Mesodermal cell (in vitro differentiated cells): ENCODE data around the gene TOM1L2.

Experiments used
- H3K27ac ChIP-seq: 2 replicates; pipeline ENCODE4 v1.7.0; 2013; ENCODE audit warnings: mild to moderate bottlenecking, low read depth, low read length, moderate library complexity; ENCODE audit not compliant: severe bottlenecking
- H3K36me3 ChIP-seq: 2 replicates; pipeline ENCODE4 v1.7.1; 2013; ENCODE audit warnings: mild to moderate bottlenecking, low read length, moderate library complexity; ENCODE audit not compliant: control insufficient read depth, insufficient read depth
- H3K4me1 ChIP-seq: one replicate; pipeline ENCODE4 v1.7.1; 2013; ENCODE audit warnings: mild to moderate bottlenecking, low read length; ENCODE audit not compliant: insufficient read depth, control insufficient read depth, poor library complexity, severe bottlenecking
- H3K4me3 ChIP-seq: 2 replicates; pipeline ENCODE4 v1.7.0; 2013; ENCODE audit warnings: low read length, control low read depth, mild to moderate bottlenecking; ENCODE audit not compliant: insufficient read depth, poor library complexity, severe bottlenecking; ENCODE audit errors: extremely low read depth
- H3K9me3 ChIP-seq: 2 replicates; pipeline ENCODE4 v1.7.1; 2013; ENCODE audit warnings: mild to moderate bottlenecking, low read length, moderate library complexity; ENCODE audit not compliant: control insufficient read depth
- WGBS, 2 experiments: methylation state at CpG; one replicate each; pipeline ENCODE4 v1.1.5; 2013; ENCODE audit warnings: missing lambda C conversion rate in 2 of 2; ENCODE audit not compliant: insufficient coverage in 2 of 2; 5-methylcytosine and 5-hydroxymethylcytosine counted together

TOM1L2 gene

DNA sequence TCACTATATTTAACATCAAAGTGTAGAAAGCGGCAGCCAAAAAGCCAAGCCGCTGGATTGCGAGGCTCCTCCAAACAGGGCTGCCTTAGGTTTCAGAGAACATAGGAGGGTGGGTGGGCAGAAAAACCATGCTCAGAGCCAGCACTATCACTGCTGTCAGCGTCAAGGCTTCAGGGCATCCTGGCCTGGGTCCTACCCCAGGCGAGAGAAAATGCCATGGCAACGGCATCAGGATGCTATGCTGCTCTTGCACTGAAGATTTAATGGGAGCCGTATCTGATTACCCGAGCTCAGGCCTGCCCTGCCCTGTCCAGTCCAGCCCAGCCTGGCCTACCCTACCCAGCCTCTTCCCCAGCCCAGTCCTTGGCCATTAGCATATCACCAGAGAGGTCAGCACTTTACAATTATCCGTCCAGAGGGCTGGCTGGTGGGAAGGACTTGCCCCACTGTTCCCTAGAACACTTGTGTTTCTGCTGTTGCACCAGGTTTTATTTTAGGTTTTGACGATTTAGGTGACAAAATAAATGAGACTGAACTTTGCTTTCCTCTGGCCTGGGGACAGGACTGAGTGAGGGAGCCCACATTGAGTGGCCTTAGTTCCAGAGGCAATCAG is 61.1 kb downstream of the TOM1L2 start:
- 91 to 92% methylated on average over 10 of the region's 10 CpGs for WGBS, 2 experiments
- H3K4me1 ChIP-seq, result peaks cover 33% of the 10 kb centered on the region
- H3K27ac ChIP-seq, result no peak overlapping the region
- H3K4me3 ChIP-seq, result no peak overlapping the region
- H3K9me3 ChIP-seq, result no peaks in the 10 kb centered on the region
- peaks cover 3% of the 10 kb centered on the region for H3K36me3 ChIP-seq

DNA sequence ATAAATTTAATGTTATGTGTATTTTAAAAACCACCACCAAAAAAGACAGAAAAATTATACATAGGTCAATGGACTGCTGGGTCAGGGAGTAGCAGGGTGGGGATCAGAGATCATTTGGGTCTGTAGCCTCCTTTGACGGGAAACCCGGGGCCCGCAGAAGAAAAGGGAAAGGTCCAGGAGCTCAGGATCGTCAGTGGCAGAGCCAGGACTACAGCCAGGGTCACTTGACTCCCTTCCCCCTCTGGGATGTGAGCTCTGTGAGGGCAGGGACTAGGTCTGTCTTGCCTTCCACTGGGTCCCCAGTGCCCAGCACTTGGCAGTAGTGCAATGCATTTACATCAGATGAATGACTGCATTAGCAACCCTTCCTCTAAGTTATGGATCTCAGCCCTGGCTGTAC is 62.1 kb downstream of the TOM1L2 start:
- Histone ChIP-seq H3K36me3 (peaks cover 3% of the 10 kb centered on the region), H3K4me1 (peaks cover 33% of the 10 kb centered on the region), H3K27ac (no peak overlapping the region), H3K9me3 (no peaks in the 10 kb centered on the region), H3K4me3 (no peak overlapping the region)
- WGBS, 2 experiments, result 78 to 85% methylated on average over 3 to 4 of the region's 4 CpGs

DNA sequence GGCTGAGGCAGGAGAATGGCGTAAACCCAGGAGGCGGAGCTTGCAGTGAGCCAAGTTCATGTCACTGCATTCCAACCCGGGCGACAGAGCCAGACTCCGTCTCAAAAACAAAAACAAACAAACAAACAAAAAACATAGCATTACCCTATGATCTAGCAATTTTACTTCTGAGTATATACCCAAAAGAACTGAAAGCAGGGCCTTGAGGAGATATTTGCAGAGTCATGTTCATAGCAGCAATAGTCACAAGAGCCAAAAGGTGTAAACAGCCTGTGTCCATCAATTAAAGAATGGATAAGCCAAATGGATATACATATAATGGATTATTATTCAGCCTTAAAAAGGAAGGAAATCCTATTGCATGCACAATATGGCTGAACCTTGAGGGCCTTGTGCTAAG is 63.1 kb downstream of the TOM1L2 start:
- WGBS, 2 experiments, result 100% methylated on average over 3 to 5 of the region's 5 CpGs
- Histone ChIP-seq H3K4me3 (no peak overlapping the region), H3K27ac (no peak overlapping the region), H3K36me3 (peaks cover 7% of the 10 kb centered on the region), H3K9me3 (no peaks in the 10 kb centered on the region), H3K4me1 (peaks cover 23% of the 10 kb centered on the region)

DNA sequence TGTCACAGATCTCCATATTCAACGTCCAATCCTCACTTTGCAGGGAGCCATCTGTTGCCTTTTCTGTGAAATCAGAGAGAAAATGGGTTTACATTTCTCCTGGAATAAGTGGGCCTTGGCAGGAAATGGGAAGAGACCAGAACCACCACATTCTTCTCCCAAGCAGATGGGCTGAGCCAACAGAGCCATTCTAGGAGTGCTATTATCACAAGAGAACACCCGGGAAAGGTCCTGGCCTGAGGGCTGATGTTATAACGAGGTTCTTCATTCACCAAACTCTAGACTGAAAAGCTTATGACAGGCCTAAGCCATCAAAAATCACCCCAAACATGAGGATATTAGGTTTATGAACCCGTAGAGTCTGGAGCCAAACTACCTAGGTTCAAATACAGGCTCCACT is 64.7 kb downstream of the TOM1L2 start:
- no peak overlapping the region for H3K27ac ChIP-seq
- 80 to 100% methylated on average over 1 to 2 of the region's 4 CpGs for WGBS, 2 experiments

DNA sequence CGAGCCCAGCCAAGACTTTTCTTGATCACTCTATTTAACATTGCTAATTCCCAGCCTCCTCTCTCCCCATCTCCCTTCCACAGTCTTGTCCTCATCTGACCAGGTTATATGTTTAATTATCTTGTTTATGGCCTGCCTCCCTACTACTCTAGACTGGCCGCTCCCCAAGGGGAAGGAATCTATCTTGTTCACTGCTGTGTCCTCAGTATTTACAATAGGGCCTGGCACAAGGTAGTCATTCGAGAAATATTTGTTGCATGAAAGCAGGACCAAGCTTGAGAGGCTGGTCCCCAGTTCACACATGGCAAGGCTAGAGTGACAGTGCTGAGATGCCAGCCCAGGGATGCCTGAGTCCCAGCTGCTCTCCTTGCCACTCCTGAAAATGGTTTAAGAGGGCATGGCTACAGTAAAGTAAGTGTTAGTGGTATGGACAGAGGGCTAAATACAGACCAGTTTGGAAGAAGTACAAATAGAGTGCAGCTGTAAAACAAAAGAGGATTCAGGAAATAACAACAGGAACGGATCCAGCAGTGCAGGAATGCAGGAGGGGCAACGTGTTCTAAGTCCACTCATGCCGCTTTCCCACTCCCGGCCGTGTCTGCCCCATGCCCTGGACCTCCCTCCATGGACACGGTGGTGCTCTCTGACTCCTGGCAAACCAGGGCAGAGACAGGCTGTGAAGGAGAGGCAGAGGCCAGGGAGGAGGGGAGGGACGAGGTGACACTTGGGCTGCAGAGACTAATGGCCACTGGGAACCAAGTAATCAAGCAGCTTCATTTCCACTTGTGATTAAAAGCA is 65.6 kb downstream of the TOM1L2 start:
- peaks cover 22% of the 10 kb centered on the region for H3K4me1 ChIP-seq
- H3K27ac ChIP-seq, result no peak overlapping the region
- H3K36me3 ChIP-seq, result peaks cover 8% of the 10 kb centered on the region
- no peak overlapping the region for H3K4me3 ChIP-seq
- 78 to 82% methylated on average over 9 to 10 of the region's 10 CpGs for WGBS, 2 experiments
- no peaks in the 10 kb centered on the region for H3K9me3 ChIP-seq

More for the DNA sequence above, 64.7 kb downstream of the TOM1L2 start:
- Histone ChIP-seq H3K9me3 (no peaks in the 10 kb centered on the region), H3K36me3 (peaks cover 8% of the 10 kb centered on the region), H3K4me1 (peaks cover 20% of the 10 kb centered on the region), H3K4me3 (no peak overlapping the region)

DNA sequence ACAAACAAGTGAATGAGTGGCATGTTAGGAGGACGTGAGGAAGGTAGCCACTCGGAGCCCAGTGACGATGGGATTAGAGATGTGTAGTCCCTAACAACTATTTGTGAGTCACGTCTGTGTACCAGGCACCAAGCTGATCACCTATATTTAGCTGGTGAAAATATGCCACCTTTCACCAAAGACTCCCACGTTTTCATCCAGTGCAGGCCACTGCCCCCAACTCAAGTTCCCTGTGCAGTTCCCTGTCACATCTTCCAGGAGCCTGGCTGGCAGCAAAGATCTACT is 67.2 kb downstream of the TOM1L2 start:
- peaks cover 23% of the 10 kb centered on the region for H3K4me1 ChIP-seq
- H3K4me3 ChIP-seq, result no peak overlapping the region
- WGBS, 2 experiments, result 84 to 90% methylated on average over 5 of the region's 5 CpGs
- no peaks in the 10 kb centered on the region for H3K9me3 ChIP-seq
- H3K27ac ChIP-seq, result no peak overlapping the region
- H3K36me3 ChIP-seq, result peaks cover 8% of the 10 kb centered on the region

DNA sequence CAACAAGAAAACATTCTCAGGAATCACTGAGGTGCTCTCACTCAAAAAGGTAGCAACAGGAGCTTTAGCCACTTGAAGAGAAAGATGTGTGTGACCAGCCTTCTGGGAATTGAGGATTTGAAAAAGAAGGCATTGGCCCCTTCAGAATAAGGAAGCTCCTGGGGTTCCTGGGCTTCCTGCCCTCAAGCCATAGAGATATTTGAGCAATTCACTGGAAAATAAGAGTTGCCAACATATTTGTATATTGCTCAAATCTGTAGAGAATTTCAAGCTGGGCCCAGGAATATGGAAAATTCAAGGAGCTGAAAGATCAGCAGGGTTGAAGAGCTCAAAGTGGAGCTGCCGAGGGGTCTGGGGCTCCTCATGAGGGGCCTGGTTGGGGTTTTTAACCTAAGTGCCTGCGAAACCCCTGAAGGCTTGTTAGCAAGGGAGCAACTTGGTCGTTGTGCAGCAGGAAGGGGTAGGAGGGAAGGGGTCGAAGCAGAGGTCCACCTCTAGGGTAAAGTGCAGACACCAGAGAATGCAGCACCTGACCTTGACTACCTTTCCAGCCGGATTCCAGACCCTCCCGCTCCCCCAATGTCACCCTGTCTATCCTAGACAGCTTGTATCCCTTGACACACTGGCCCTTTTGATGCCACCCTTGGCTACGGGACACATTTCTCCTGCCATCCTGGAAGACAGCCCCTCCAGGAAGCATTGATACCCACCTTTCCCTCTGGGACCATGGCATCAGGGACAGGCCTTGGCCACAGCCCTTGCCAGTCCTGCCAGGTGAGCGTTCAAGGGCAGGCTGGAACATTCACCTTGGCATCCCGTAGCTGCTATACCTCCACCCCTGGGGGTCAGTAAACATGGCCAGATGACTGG is 67.8 kb downstream of the TOM1L2 start:
- Histone ChIP-seq H3K9me3 (no peaks in the 10 kb centered on the region), H3K4me3 (no peak overlapping the region)
- WGBS, 2 experiments, result 89 to 94% methylated on average over 9 of the region's 9 CpGs

DNA sequence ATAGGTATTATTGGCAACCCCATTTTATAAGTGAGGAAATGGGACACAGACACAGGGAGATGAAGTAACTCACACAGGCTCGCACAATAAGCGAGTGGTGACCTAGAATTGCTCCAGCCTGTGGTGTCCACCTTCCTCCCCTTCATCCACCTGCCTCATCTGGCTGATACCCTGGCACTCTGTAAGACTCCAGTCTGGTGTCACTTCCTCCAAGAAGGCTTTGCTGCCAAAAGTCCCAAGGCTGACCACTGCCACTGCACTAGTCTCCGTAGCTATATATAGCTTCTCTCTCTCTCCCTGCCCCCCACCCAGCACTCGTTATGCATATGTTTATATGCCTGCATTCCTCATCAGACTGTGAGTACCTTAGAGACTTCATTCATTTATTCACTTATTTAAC is 69.3 kb downstream of the TOM1L2 start:
- H3K9me3 ChIP-seq, result no peaks in the 10 kb centered on the region
- H3K36me3 ChIP-seq, result peaks cover 15% of the 10 kb centered on the region
- peaks cover 23% of the 10 kb centered on the region for H3K4me1 ChIP-seq
- no peak overlapping the region for H3K27ac ChIP-seq
- H3K4me3 ChIP-seq, result no peak overlapping the region
- WGBS, 2 experiments, result 91 to 100% methylated on average over 3 of the region's 4 CpGs

More for the DNA sequence above, 67.8 kb downstream of the TOM1L2 start:
- Histone ChIP-seq H3K36me3 (peaks cover 8% of the 10 kb centered on the region), H3K27ac (no peak overlapping the region), H3K4me1 (peaks cover 23% of the 10 kb centered on the region)

DNA sequence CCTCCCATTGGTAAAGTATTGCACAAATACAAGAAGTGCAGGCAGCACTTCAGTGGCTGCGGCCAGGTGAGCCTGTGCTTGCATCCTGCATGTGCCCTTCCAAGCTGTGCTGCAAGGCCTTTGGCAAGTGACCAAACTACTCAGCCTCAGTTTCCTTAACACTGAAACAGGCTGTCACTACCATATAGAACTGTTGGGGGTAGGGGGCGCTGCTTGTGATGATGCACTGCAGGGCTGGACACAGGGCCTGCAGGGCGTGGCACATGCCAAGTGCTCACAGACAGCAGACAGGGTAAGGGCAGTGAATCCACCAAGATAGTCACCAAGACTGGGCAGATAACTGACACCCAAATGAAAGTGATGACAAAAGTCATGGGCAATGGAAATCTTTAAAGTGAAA is 69.8 kb downstream of the TOM1L2 start:
- peaks cover 15% of the 10 kb centered on the region for H3K36me3 ChIP-seq
- H3K9me3 ChIP-seq, result no peaks in the 10 kb centered on the region
- no peak overlapping the region for H3K27ac ChIP-seq
- H3K4me3 ChIP-seq, result no peak overlapping the region
- peaks cover 23% of the 10 kb centered on the region for H3K4me1 ChIP-seq
- 100% methylated on average over 3 of the region's 3 CpGs; no CpG with 5 or more reads in 1 of the 2 experiments for WGBS, 2 experiments

DNA sequence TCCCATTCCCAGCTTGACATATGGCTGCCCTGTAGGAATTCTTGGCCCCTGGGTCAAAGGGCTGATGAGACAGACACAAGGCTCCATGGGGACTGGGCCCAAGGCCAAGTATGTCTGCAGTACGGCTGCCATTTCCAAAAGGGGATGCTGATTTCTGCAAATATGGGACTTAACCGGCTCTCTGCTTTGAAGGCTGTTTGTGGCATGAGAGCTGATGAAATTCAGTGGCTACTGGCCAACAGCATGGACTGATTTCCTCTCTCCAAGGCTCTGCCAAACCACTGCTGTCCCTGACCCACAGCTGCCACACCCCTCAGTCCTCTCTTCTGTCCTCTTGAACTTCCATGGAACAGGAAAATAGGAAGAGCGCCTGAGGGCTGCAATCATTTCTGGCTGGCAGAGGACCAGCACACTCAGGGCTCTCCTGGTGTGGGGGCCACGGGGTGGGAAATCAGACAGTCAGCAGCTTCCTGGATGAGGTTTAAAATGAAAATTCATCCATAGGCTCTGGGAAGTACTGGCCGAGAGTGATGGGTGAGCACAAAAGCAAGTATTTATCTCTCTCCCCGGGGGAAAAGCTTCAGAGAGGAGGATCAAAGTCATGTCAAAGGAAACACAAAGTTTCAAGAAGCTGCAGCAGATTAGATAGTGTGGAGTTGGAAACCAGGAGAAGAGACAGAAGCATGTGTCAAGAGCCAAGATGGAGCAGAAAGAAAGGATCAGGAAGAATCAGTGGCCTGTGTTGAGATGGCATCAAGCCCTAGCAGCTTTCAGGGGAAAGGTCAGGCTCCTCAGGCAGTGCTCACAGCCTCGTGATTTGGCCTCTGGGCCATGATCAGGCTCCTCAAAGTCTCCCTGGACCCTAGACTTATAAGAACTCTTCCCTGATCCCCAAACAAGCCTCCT is 71.3 kb downstream of the TOM1L2 start:
- peaks cover 27% of the 10 kb centered on the region for H3K36me3 ChIP-seq
- peaks cover 14% of the 10 kb centered on the region for H3K4me1 ChIP-seq
- WGBS, 2 experiments, result 67 to 75% methylated on average over 5 to 6 of the region's 7 CpGs
- no peaks in the 10 kb centered on the region for H3K9me3 ChIP-seq
- no peak overlapping the region for H3K4me3 ChIP-seq
- peak overlapping the region; percentile 62 for H3K27ac ChIP-seq
